WTC11 (cell line): ENCODE results near the gene KDM3B. TPM values are rescaled to one million over a fixed set of nuclear protein-coding genes. Genes with fewer than 3 reads are reported as not detected.

ENCODE experiments used
- ATAC-seq: fragments of 200-7000 bp; cut with Tn5 transposase; 2 replicates; pipeline ENCODE4 v1.10.0; 2021; ENCODE audit warnings: mild to moderate bottlenecking, moderate library complexity
- CTCF ChIA-PET: fragments of 300-600 bp; sonication (Branson Sonifier 250); formaldehyde crosslinking; loops from one replicate; lab custom pipeline; 2021; ENCODE audit warnings: antibody characterized with exemption; lab: Charles Lee
- POLR2A ChIA-PET: fragments of 350-600 bp; sonication (Branson Sonifier 250); formaldehyde crosslinking; loops from one replicate; lab custom pipeline; 2021; ENCODE audit warnings: antibody characterized with exemption; lab: Charles Lee
- DNase-seq: peaks from one replicate; pipeline ENCODE4 v3.0.0; 2021; ENCODE audit warnings: low spot score
- H3K27ac Mint-ChIP-seq: 2 replicates; pipeline ENCODE4 v1.8.0; 2021; ENCODE audit warnings: mixed read lengths
- H3K27me3 Mint-ChIP-seq: 2 replicates; pipeline ENCODE4 v1.8.0; 2021; ENCODE audit warnings: low read depth, mild to moderate bottlenecking, moderate library complexity, mixed read lengths
- H3K36me3 Mint-ChIP-seq: 2 replicates; pipeline ENCODE4 v1.8.0; 2021; ENCODE audit warnings: mixed read lengths
- H3K4me1 Mint-ChIP-seq: 2 replicates; pipeline ENCODE4 v1.8.0; 2022; ENCODE audit warnings: mixed read lengths
- H3K4me3 Mint-ChIP-seq: 2 replicates; pipeline ENCODE4 v1.8.0; 2021; ENCODE audit warnings: mild to moderate bottlenecking, moderate library complexity, mixed read lengths
- H3K9me3 Mint-ChIP-seq: 2 replicates; pipeline ENCODE4 v1.8.0; 2021; ENCODE audit warnings: mixed read lengths
- ATF1 ChIP-seq: sonication (generic); formaldehyde crosslinking; IDR thresholded peaks from 2 replicates; pipeline ENCODE4 v1.8.1; 2023; ENCODE audit warnings: mild to moderate bottlenecking, moderate library complexity, missing genetic modification reagents
- CREB1 ChIP-seq: sonication (generic); formaldehyde crosslinking; IDR thresholded peaks from 2 replicates; pipeline ENCODE4 v1.8.0; 2023; ENCODE audit warnings: mild to moderate bottlenecking, missing genetic modification reagents
- CTCF ChIP-seq: fragments of 200-600 bp; IDR thresholded peaks from 2 replicates; pipeline ENCODE4 v1.8.0; 2022; ENCODE audit warnings: antibody characterized with exemption
- ELF4 ChIP-seq: sonication (generic); formaldehyde crosslinking; IDR thresholded peaks from 2 replicates; pipeline ENCODE4 v1.8.1; 2022; ENCODE audit warnings: low read depth, mild to moderate bottlenecking, moderate library complexity, missing genetic modification reagents
- ESRRA ChIP-seq: sonication (generic); formaldehyde crosslinking; IDR thresholded peaks from 2 replicates; pipeline ENCODE4 v1.8.1; 2022; ENCODE audit warnings: mild to moderate bottlenecking, missing genetic modification reagents, borderline replicate concordance
- ETV6 ChIP-seq: sonication (generic); formaldehyde crosslinking; IDR thresholded peaks from 2 replicates; pipeline ENCODE4 v1.8.1; 2022; ENCODE audit warnings: mild to moderate bottlenecking, missing genetic modification reagents
- FOXK1 ChIP-seq: sonication (generic); formaldehyde crosslinking; IDR thresholded peaks from 2 replicates; pipeline ENCODE4 v1.8.0; 2022; ENCODE audit warnings: mild to moderate bottlenecking, moderate library complexity, missing genetic modification reagents
- GABPB1 ChIP-seq: sonication (generic); formaldehyde crosslinking; IDR thresholded peaks from 2 replicates; pipeline ENCODE4 v1.8.1; 2023; ENCODE audit warnings: mild to moderate bottlenecking, missing genetic modification reagents
- HMGA2 ChIP-seq: fragments of 250-450 bp; sonication (Bioruptor Pico); IDR thresholded peaks from 2 replicates; pipeline ENCODE4 v1.4.0; 2021; ENCODE audit warnings: mild to moderate bottlenecking, moderate library complexity
- HMGXB4 ChIP-seq: sonication (generic); formaldehyde crosslinking; IDR thresholded peaks from 2 replicates; pipeline ENCODE4 v1.8.1; 2023; ENCODE audit warnings: mild to moderate bottlenecking, moderate library complexity, missing genetic modification reagents
- IRF2 ChIP-seq: sonication (generic); formaldehyde crosslinking; IDR thresholded peaks from 2 replicates; pipeline ENCODE4 v1.8.0; 2022; ENCODE audit warnings: low read depth, missing genetic modification reagents, borderline replicate concordance
- JUN ChIP-seq: sonication (generic); formaldehyde crosslinking; IDR thresholded peaks from 2 replicates; pipeline ENCODE4 v1.8.0; 2023; ENCODE audit warnings: mild to moderate bottlenecking, missing genetic modification reagents
- KAT7 ChIP-seq: sonication (generic); formaldehyde crosslinking; IDR thresholded peaks from 2 replicates; pipeline ENCODE4 v1.8.1; 2023; ENCODE audit warnings: missing genetic modification reagents, mild to moderate bottlenecking, borderline replicate concordance
- NFATC4 ChIP-seq: fragments of 250-450 bp; sonication (Bioruptor Pico); IDR thresholded peaks from 2 replicates; pipeline ENCODE4 v1.9.0; 2021; ENCODE audit warnings: mild to moderate bottlenecking
- NFE2L1 ChIP-seq: sonication (generic); formaldehyde crosslinking; IDR thresholded peaks from 2 replicates; pipeline ENCODE4 v1.8.1; 2023; ENCODE audit warnings: missing genetic modification reagents
- NR1H2 ChIP-seq: sonication (generic); formaldehyde crosslinking; IDR thresholded peaks from 2 replicates; pipeline ENCODE4 v1.9.0; 2021; ENCODE audit warnings: mild to moderate bottlenecking, moderate library complexity, missing genetic modification reagents
- OVOL2 ChIP-seq: fragments of 250-450 bp; sonication (Bioruptor Pico); IDR thresholded peaks from 2 replicates; pipeline ENCODE4 v1.9.0; 2021; ENCODE audit warnings: mild to moderate bottlenecking, borderline replicate concordance
- SMAD3 ChIP-seq: sonication (generic); formaldehyde crosslinking; IDR thresholded peaks from 2 replicates; pipeline ENCODE4 v1.8.0; 2022; ENCODE audit warnings: missing genetic modification reagents, mild to moderate bottlenecking, borderline replicate concordance
- SMAD4 ChIP-seq: sonication (generic); formaldehyde crosslinking; IDR thresholded peaks from 2 replicates; pipeline ENCODE4 v1.8.0; 2022; ENCODE audit warnings: mild to moderate bottlenecking, missing genetic modification reagents
- SP1 ChIP-seq: sonication (generic); formaldehyde crosslinking; conservative IDR thresholded peaks from 2 replicates; pipeline ENCODE4 v1.8.1; 2022; ENCODE audit warnings: missing genetic modification reagents
- ZNF232 ChIP-seq: sonication (generic); formaldehyde crosslinking; IDR thresholded peaks from 2 replicates; pipeline ENCODE4 v1.8.0; 2022; ENCODE audit warnings: mild to moderate bottlenecking, missing genetic modification reagents
- ZNF263 ChIP-seq: sonication (generic); formaldehyde crosslinking; IDR thresholded peaks from 2 replicates; pipeline ENCODE4 v1.8.1; 2022; ENCODE audit warnings: low read depth, mild to moderate bottlenecking, moderate library complexity, missing genetic modification reagents
- ZNF416 ChIP-seq: fragments of 250-450 bp; sonication (Bioruptor Pico); IDR thresholded peaks from 2 replicates; pipeline ENCODE4 v1.9.0; 2021; ENCODE audit warnings: mild to moderate bottlenecking, inconsistent platforms
- total RNA-seq: library from RNA; stranded (reverse); gene quantifications from 3 replicates; pipeline ENCODE4 v1.2.3, GENCODE V29; 2021
- TF ChIP-seq, protein P1 (sequence below): sonication (generic); formaldehyde crosslinking; IDR thresholded peaks from 2 replicates; pipeline ENCODE4 v1.8.1; 2023; ENCODE audit warnings: mild to moderate bottlenecking, missing genetic modification reagents
- TF ChIP-seq, protein P2 (sequence below): sonication (generic); formaldehyde crosslinking; IDR thresholded peaks from 2 replicates; pipeline ENCODE4 v1.8.0; 2023; ENCODE audit warnings: missing genetic modification reagents, mild to moderate bottlenecking, borderline replicate concordance
- TF ChIP-seq, protein P3 (sequence below): sonication (generic); formaldehyde crosslinking; IDR thresholded peaks from 2 replicates; pipeline ENCODE4 v1.8.0; 2022; ENCODE audit warnings: mild to moderate bottlenecking, missing genetic modification reagents

KDM3B gene
- total RNA-seq, 1 experiment from 2014 or later = 87.9 TPM

DNA sequence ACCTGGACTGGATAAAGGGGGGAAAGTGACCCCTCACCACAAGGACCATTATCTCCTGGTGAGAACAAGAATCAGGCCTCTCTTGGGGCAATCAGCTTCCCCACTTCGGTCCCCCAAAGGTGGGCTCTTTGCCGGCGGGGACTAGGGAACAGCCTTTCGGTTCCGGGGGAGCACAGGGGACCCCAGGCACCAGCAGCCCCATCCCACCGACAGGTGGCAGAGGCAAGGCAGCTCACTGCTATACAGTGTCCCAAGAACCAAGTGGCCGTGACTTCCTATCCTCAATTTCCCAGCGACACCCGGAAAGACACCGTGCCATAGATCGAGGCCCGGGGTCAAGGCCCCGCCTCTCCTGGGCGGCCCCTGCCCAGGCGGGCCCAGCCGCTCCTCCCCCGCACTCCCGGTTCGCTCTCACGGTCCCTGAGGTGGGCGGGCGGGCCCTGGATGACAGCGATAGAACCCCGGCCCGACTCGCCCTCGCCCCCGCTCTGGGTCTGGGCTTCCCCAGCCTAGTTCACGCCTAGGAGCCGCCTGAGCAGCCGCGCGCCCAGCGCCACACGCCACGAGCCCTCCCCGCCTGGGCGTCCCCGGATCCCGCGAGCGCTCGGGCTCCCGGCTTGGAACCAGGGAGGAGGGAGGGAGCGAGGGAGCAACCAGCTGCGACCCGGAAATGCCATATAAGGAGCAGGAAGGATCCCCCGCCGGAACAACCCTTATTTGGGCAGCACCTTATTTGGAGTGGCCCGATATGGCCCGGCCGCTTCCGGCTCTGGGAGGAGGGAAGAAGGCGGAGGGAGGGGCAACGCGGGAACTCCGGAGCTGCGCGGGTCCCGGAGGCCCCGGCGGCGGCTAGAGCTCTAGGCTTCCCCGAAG is 112.1 kb downstream of the KDM3B start:
- CTCF ChIA-PET = interaction anchor here (0.6 to 13.9 kb wide), 22 partner anchors 8 to 528 kb away, joined by 3 to 254 read pairs (median 4); partner anchors contain the start of genes ETF1, HSPA9, KDM3B and KIF20A
- peak overlapping the region; percentile 83 for H3K4me3 Mint-ChIP-seq
- H3K27ac Mint-ChIP-seq = peak overlapping the region; percentile 94
- POLR2A ChIA-PET = interaction anchor here (0.5 to 3.3 kb wide), 13 partner anchors 8 to 820 kb away, joined by 3 to 28 read pairs (median 6); partner anchors contain the start of genes ETF1 and KDM3B
- peak; percentile 97 for DNase-seq
- peaks cover 22% of the 10 kb centered on the region for H3K36me3 Mint-ChIP-seq
- H3K4me1 Mint-ChIP-seq = 0 out of 2 replicates have a peak, but pooled peaks cover 7% of the 10 kb centered on the region
- peak; percentile 71 for ATAC-seq
- no peaks in the 10 kb centered on the region for H3K9me3 Mint-ChIP-seq
- H3K27me3 Mint-ChIP-seq = peaks cover 34% of the 10 kb centered on the region
- TF ChIP-seq NFATC4 (CRISPR knock-in tag) (no peak), ZNF232 (CRISPR knock-in tag) (no peak), ZNF416 (CRISPR knock-in tag) (no peak), KAT7 (CRISPR knock-in tag) (no peak), CTCF (peak; percentile 23; the same call in 1 of the 2 replicates), JUN (CRISPR knock-in tag) (no peak), ESRRA (no peak), OVOL2 (CRISPR knock-in tag) (no peak), SMAD3 (CRISPR knock-in tag) (peak; percentile 7; the same call in 1 of the 2 replicates), HMGA2 (CRISPR knock-in tag) (0 out of 2 replicates have a peak, but pooled peaks have one; percentile 22), NFE2L1 (CRISPR knock-in tag) (no peak), ZNF263 (CRISPR knock-in tag) (peak; percentile 69; the same call in 1 of the 2 replicates), ATF1 (CRISPR knock-in tag) (no peak), IRF2 (CRISPR knock-in tag) (no peak), FOXK1 (CRISPR knock-in tag) (peak; percentile 11; the same call in 1 of the 2 replicates), NR1H2 (CRISPR knock-in tag) (no peak), HMGXB4 (CRISPR knock-in tag) (peak; percentile 70), SP1 (CRISPR knock-in tag) (peak; percentile 60), ETV6 (0 out of 2 replicates have a peak, but pooled peaks have one; percentile 27), ELF4 (CRISPR knock-in tag) (no peak), CREB1 (no peak), SMAD4 (CRISPR knock-in tag) (no peak), GABPB1 (CRISPR knock-in tag) (peak; percentile 50)
- TF ChIP-seq, protein P1, sequence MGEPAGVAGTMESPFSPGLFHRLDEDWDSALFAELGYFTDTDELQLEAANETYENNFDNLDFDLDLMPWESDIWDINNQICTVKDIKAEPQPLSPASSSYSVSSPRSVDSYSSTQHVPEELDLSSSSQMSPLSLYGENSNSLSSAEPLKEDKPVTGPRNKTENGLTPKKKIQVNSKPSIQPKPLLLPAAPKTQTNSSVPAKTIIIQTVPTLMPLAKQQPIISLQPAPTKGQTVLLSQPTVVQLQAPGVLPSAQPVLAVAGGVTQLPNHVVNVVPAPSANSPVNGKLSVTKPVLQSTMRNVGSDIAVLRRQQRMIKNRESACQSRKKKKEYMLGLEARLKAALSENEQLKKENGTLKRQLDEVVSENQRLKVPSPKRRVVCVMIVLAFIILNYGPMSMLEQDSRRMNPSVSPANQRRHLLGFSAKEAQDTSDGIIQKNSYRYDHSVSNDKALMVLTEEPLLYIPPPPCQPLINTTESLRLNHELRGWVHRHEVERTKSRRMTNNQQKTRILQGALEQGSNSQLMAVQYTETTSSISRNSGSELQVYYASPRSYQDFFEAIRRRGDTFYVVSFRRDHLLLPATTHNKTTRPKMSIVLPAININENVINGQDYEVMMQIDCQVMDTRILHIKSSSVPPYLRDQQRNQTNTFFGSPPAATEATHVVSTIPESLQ (CRISPR knock-in tag) = no peak
- TF ChIP-seq, protein P2, sequence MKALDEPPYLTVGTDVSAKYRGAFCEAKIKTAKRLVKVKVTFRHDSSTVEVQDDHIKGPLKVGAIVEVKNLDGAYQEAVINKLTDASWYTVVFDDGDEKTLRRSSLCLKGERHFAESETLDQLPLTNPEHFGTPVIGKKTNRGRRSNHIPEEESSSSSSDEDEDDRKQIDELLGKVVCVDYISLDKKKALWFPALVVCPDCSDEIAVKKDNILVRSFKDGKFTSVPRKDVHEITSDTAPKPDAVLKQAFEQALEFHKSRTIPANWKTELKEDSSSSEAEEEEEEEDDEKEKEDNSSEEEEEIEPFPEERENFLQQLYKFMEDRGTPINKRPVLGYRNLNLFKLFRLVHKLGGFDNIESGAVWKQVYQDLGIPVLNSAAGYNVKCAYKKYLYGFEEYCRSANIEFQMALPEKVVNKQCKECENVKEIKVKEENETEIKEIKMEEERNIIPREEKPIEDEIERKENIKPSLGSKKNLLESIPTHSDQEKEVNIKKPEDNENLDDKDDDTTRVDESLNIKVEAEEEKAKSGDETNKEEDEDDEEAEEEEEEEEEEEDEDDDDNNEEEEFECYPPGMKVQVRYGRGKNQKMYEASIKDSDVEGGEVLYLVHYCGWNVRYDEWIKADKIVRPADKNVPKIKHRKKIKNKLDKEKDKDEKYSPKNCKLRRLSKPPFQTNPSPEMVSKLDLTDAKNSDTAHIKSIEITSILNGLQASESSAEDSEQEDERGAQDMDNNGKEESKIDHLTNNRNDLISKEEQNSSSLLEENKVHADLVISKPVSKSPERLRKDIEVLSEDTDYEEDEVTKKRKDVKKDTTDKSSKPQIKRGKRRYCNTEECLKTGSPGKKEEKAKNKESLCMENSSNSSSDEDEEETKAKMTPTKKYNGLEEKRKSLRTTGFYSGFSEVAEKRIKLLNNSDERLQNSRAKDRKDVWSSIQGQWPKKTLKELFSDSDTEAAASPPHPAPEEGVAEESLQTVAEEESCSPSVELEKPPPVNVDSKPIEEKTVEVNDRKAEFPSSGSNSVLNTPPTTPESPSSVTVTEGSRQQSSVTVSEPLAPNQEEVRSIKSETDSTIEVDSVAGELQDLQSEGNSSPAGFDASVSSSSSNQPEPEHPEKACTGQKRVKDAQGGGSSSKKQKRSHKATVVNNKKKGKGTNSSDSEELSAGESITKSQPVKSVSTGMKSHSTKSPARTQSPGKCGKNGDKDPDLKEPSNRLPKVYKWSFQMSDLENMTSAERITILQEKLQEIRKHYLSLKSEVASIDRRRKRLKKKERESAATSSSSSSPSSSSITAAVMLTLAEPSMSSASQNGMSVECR (CRISPR knock-in tag) = no peak; the same call in 1 of the 2 replicates
- TF ChIP-seq, protein P3, sequence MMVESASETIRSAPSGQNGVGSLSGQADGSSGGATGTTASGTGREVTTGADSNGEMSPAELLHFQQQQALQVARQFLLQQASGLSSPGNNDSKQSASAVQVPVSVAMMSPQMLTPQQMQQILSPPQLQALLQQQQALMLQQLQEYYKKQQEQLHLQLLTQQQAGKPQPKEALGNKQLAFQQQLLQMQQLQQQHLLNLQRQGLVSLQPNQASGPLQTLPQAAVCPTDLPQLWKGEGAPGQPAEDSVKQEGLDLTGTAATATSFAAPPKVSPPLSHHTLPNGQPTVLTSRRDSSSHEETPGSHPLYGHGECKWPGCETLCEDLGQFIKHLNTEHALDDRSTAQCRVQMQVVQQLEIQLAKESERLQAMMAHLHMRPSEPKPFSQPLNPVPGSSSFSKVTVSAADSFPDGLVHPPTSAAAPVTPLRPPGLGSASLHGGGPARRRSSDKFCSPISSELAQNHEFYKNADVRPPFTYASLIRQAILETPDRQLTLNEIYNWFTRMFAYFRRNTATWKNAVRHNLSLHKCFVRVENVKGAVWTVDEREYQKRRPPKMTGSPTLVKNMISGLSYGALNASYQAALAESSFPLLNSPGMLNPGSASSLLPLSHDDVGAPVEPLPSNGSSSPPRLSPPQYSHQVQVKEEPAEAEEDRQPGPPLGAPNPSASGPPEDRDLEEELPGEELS (CRISPR knock-in tag) = 0 out of 2 replicates have a peak, but pooled peaks have one; percentile 3
